IPS-NIHi11 (cell line): ENCODE results near the gene RAMP1.
"Not testable (repeated sequence)": the region's sequence is repeated elsewhere in the genome, so short reads cannot be mapped to it uniquely, and the experiment has no call there.

Experiments
- DNase-seq: peaks from one replicate; pipeline ENCODE4 v3.0.0; 2012; ENCODE audit warnings: mixed read lengths, low spot score

Gene RAMP1

GRCh38 chr2:237951354-237951753, 91.9 kb downstream of the RAMP1 start:
- not testable (repeated sequence) for DNase-seq

- DNase-seq, result no peak
Observed at GRCh38 chr2:237951878-237952277, 92.5 kb downstream of the RAMP1 start.

GRCh38 chr2:237952851-237953250, 93.4 kb downstream of the RAMP1 start:
- DNase-seq, result no peak

DNA sequence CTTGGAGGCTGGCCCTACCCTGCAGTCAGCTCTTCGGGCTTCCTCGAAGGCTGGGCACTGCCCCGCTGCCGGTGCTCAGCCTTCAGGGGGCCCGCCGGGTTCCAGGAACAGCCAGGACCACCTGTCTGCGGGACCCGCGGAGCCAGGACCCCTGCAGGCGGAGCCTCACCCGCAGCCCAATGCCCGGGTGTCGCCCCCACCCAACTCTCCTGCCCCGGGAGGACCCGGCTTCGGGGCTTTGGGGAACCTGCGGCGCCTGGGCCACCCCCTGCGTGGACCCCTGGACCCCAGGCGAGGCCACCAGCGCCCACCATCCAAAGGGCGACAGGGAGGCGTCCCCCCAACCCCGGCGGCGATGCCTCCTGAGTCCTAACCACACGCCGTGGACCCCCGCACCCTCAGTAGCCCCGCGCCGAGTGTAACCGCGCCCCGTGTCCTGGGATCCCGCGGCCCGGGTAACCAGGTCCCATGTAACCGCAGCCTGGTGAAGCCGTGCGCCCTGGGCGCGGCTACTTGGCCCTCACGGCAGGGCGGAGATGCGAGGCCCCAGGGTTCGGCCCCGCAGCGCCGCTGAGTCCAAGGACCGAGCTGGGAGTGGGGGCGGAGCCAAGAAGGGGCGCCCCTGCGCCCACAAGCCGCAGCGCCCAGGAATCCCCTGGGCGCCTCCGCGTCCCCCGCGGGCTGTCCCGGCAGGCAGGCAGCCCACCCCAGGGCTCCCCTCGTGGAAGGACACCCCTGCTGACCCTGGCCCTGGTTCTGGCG, 96.4 kb downstream of the RAMP1 start:
- peak; percentile 68 for DNase-seq

GRCh38 chr2:237956402-237956736, 96.9 kb downstream of the RAMP1 start:
- DNase-seq, result peak; percentile 67

- no peak for DNase-seq
Observed at GRCh38 chr2:237961637-237962036, 102.2 kb downstream of the RAMP1 start.
